Spinal cord (tissue), 4 donors: Measurements from ENCODE around the gene FAM111A. TPM values are rescaled to one million over a fixed set of nuclear protein-coding genes. Genes with fewer than 3 reads are reported as not detected.

ENCODE experiments used
- polyA plus RNA-seq, 2 donors: library from polyadenylated mRNA; unstranded; fragments of 120-200 nt; gene quantifications; one replicate each; pipeline ENCODE4 v1.2.1, GENCODE V29; 2013; ENCODE audit not compliant: insufficient read length in 2 of 2
- total RNA-seq, 2 donors: library from RNA; depleted of rRNA in 1 of 2; stranded (reverse); fragments of 120-200 nt in 1 of 2; fragments of >200 nt in 1 of 2; gene quantifications; one replicate each; pipeline versions ENCODE4 v1.2.3 to v1.2.4, GENCODE V29; 2013 to 2014

FAM111A gene
- total and polyA plus RNA-seq, 4 donors = 25.3 to 47.5 (median 31.1) TPM

Other genes with a start within 250 kb of the FAM111A start
- 1 to 10 TPM; 1.4 to 3.6 TPM for gene GLYATL1, start 203.4 kb upstream of the FAM111A start, total RNA-seq
- 1 to 10 TPM; 5.7 to 6.1 TPM for gene GLYATL1, start 203.4 kb upstream of the FAM111A start, polyA plus RNA-seq
- gene GLYATL1B, start 56.5 kb upstream of the FAM111A start, total RNA-seq = not detected
- gene GLYATL1B, start 56.5 kb upstream of the FAM111A start, polyA plus RNA-seq = not detected
- gene FAM111B, start 35.6 kb upstream of the FAM111A start, total RNA-seq = 10 to 100 TPM in 1 of 2 donors, 1 to 10 TPM in 1; 9.5 to 10.5 TPM
- gene FAM111B, start 35.6 kb upstream of the FAM111A start, polyA plus RNA-seq = 1 to 10 TPM; 3.3 to 5.7 TPM
- 10 to 100 TPM; 27.8 to 28.3 TPM for gene DTX4, start 29.3 kb downstream of the FAM111A start, total RNA-seq
- gene DTX4, start 29.3 kb downstream of the FAM111A start, polyA plus RNA-seq = 100 to 1,000 TPM; 104 to 108 TPM
- 10 to 100 TPM; 15.0 to 15.8 TPM for gene MPEG1, start 70.1 kb downstream of the FAM111A start, total RNA-seq
- gene MPEG1, start 70.1 kb downstream of the FAM111A start, polyA plus RNA-seq = 1 to 10 TPM; 4.5 to 5.5 TPM
- gene OR5AN1, start 216.0 kb downstream of the FAM111A start, total RNA-seq = not detected
- gene OR5AN1, start 216.0 kb downstream of the FAM111A start, polyA plus RNA-seq = not detected